ENCODE results near the gene STARD13.

DNA sequence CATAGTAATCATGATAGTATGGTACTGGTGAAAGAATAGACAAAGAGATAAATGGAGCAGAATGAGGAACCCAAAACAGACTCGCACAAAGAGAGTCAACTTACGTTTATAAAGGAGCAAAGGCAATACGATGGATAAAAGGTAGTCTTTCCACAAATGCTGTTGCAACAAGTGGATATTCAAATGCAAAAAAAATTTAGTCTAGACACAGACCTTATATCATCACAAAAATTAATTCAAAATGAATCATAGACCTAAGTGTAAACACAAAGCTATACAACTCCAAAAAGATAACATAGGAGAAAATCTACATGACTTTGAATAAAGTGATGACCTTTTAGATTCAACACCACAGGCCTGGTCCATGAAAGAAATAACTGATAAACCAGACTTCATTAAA lies 137.7 kb downstream of the STARD13 start:
- TF ChIP-seq, protein P1, sequence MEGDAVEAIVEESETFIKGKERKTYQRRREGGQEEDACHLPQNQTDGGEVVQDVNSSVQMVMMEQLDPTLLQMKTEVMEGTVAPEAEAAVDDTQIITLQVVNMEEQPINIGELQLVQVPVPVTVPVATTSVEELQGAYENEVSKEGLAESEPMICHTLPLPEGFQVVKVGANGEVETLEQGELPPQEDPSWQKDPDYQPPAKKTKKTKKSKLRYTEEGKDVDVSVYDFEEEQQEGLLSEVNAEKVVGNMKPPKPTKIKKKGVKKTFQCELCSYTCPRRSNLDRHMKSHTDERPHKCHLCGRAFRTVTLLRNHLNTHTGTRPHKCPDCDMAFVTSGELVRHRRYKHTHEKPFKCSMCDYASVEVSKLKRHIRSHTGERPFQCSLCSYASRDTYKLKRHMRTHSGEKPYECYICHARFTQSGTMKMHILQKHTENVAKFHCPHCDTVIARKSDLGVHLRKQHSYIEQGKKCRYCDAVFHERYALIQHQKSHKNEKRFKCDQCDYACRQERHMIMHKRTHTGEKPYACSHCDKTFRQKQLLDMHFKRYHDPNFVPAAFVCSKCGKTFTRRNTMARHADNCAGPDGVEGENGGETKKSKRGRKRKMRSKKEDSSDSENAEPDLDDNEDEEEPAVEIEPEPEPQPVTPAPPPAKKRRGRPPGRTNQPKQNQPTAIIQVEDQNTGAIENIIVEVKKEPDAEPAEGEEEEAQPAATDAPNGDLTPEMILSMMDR (optimal IDR thresholded peaks at IDR 0.05 in 1 of 3, IDR thresholded peaks at IDR 0.05 in 1 of 3, conservative IDR thresholded peaks at IDR 0.05 in 1 of 3; ENCODE audit: extremely low read depth in 1 of 3, insufficient read depth in 2 of 3, low read length in 3 of 3): no peak
- no peak for TF ChIP-seq EZH2 (IDR thresholded peaks at IDR 0.05; ENCODE audit: low read length)
